ENCODE data around the gene FIS1.

DNA sequence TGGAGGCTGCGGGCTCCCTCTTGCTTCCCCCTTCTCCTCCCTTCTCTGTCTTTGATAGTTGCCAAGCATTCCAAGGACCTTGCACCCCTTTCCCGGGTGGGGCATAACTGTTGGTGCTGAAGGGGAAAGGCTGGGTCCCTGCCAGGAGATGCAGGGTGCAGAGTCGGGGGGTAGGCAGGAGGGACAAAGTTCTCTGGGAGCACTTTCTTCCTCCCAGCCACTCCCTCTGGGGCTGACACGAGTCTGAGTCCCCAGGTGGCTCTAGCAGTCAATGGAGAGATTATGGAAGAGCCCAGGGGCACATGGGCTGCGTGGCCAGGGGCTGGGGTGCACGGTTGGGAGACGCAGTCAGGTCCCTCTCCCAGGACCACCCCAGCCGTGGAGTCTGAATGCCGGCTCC lies 9.4 kb downstream of the FIS1 start:
- TF ChIP-seq CTCF (optimal IDR thresholded peaks at IDR 0.05 in 1 of 3, IDR thresholded peaks at IDR 0.05 in 1 of 3, conservative IDR thresholded peaks at IDR 0.05 in 1 of 3; ENCODE audit: extremely low read depth in 1 of 3, insufficient read depth in 2 of 3, low read length in 3 of 3) (no peak), EZH2 (IDR thresholded peaks at IDR 0.05; ENCODE audit: low read length) (no peak)
